Measurements from ENCODE around the gene MTOR.

- TF ChIP-seq CTCF (conservative IDR thresholded peaks at IDR 0.05) (no peak), ZFX (IDR thresholded peaks at IDR 0.05) (no peak)
Measured at GRCh38 chr1:11187931-11188330, 74.4 kb downstream of the MTOR start.
